OCI-LY7 (cell line): ENCODE results near the gene RCOR3. TPM values are rescaled to one million over a fixed set of nuclear protein-coding genes. Genes with fewer than 3 reads are reported as not detected.

Experiments
- BruUV-seq: library from RNA; stranded (reverse); fragments of 400-500 nt; replicated peaks from 2 replicates; lab custom pipeline; 2021; lab: Mats Ljungman, UMichigan
- CTCF ChIA-PET: fragments of 300-600 bp; sonication (Branson Sonifier 250); formaldehyde crosslinking; loops from one replicate; lab custom pipeline; 2022; ENCODE audit warnings: antibody characterized with exemption; ENCODE audit not compliant: unreplicated experiment; lab: Charles Lee
- POLR2A ChIA-PET: fragments of 300-600 bp; sonication (Branson Sonifier 250); formaldehyde crosslinking; loops from one replicate; lab custom pipeline; 2022; ENCODE audit warnings: antibody characterized with exemption; lab: Charles Lee
- DNase-seq: peaks from one replicate; pipeline ENCODE4 v3.0.0-alpha.2; 2015; ENCODE audit warnings: low spot score
- H2AFZ ChIP-seq: fragments of 200-600 bp; sonication (generic), shearing (Covaris generic); 2 replicates; pipeline ENCODE4 v1.6.1; 2014; ENCODE audit warnings: mild to moderate bottlenecking, antibody characterized with exemption, low read length, moderate library complexity
- H3K27ac ChIP-seq: fragments of 200-600 bp; sonication (generic); 2 replicates; pipeline ENCODE4 v1.5.1; 2014; ENCODE audit warnings: mixed run types, low read depth, mild to moderate bottlenecking, moderate library complexity, low read length, inconsistent platforms; ENCODE audit not compliant: poor library complexity, severe bottlenecking
- H3K36me3 ChIP-seq: fragments of 200-600 bp; sonication (generic); 2 replicates; pipeline ENCODE4 v1.6.1; 2014; ENCODE audit warnings: mild to moderate bottlenecking, antibody characterized with exemption, low read length, moderate library complexity, mixed read lengths; ENCODE audit not compliant: insufficient read depth
- H3K4me1 ChIP-seq: fragments of 200-600 bp; sonication (generic); 2 replicates; pipeline ENCODE4 v1.5.1; 2014; ENCODE audit warnings: mild to moderate bottlenecking, low read length; ENCODE audit not compliant: insufficient read depth, poor library complexity, severe bottlenecking
- H3K4me2 ChIP-seq: fragments of 200-600 bp; sonication (generic); 2 replicates; pipeline ENCODE4 v1.6.1; 2014; ENCODE audit warnings: mild to moderate bottlenecking, low read length
- H3K4me3 ChIP-seq: fragments of 200-600 bp; sonication (generic); 2 replicates; pipeline ENCODE4 v1.5.1; 2014; ENCODE audit warnings: mild to moderate bottlenecking, low read depth, low read length; ENCODE audit not compliant: poor library complexity, severe bottlenecking
- H3K79me2 ChIP-seq: fragments of 200-600 bp; sonication (generic); 2 replicates; pipeline ENCODE4 v1.6.1; 2016; ENCODE audit warnings: low read depth, mild to moderate bottlenecking, low read length, moderate library complexity, mixed read lengths; ENCODE audit not compliant: insufficient read depth
- H3K9me2 ChIP-seq: fragments of 200-600 bp; sonication (generic); 2 replicates; pipeline ENCODE4 v1.6.1; 2016; ENCODE audit warnings: mild to moderate bottlenecking, low read length, mixed read lengths; ENCODE audit not compliant: insufficient read depth
- H3K9me3 ChIP-seq: fragments of 200-600 bp; sonication (generic); 2 replicates; pipeline ENCODE4 v1.6.1; 2014; ENCODE audit warnings: mild to moderate bottlenecking, mixed run types, low read length, mixed read lengths
- H4K20me1 ChIP-seq: fragments of 200-600 bp; sonication (generic); 2 replicates; pipeline ENCODE4 v1.6.1; 2014; ENCODE audit warnings: mild to moderate bottlenecking, antibody characterized with exemption, low read length, moderate library complexity, mixed read lengths; ENCODE audit not compliant: insufficient read depth
- EZH2phosphoT487 ChIP-seq: fragments of 200-600 bp; sonication (generic); IDR thresholded peaks from 2 replicates; pipeline ENCODE4 v1.6.1; 2018; ENCODE audit warnings: low read depth, borderline replicate concordance, mild to moderate bottlenecking, mixed run types, antibody characterized with exemption, low read length, moderate library complexity, mixed read lengths
- intact Hi-C: fragments of 100-400 bp; cut with micrococcal nuclease; formaldehyde crosslinking; loops from one replicate; pipeline ENCODE4 v1.10.0; 2022; ENCODE audit not compliant: unreplicated experiment
- total RNA-seq, 2 experiments: library from RNA; depleted of rRNA in 1 of 2; stranded (reverse); fragments of >200 nt in 1 of 2; shearing (Covaris generic) in 1 of 2; gene quantifications; 2 replicates each; pipeline ENCODE4 v1.2.3, GENCODE V29; 2014 to 2022
- TF ChIP-seq, protein P1 (sequence below): fragments of 200-600 bp; sonication (generic); conservative IDR thresholded peaks from 2 replicates; pipeline ENCODE4 v1.5.1; 2014; ENCODE audit warnings: mild to moderate bottlenecking, antibody characterized with exemption, low read length, moderate library complexity, mixed read lengths

The RCOR3 gene
- total RNA-seq, 2 experiments from 2014 or later = 34.8 to 62.3 TPM

DNA sequence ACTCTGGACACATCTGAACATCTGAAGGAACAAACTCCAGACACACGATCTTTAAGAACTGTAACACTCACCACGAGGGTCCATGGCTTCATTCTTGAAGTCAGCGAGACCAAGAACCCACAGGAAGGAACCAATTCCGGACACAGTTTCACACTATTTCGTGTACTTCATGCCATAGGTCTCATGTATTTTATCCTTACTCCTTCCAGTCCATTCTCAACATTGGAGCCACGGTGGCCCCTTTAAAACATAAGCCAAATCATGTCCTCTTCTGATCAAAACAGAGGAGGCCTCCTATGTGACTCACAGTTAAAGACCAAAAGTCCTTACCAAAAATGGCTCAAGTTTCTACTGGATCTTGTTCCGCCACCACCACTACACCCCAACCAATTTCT lies 29.8 kb upstream of the RCOR3 start:
- BruUV-seq = no TSS peak
- Histone ChIP-seq H4K20me1 (no peaks in the 10 kb centered on the region), H3K9me2 (no peaks in the 10 kb centered on the region), H3K4me3 (no peak overlapping the region), H2AFZ (no peak overlapping the region), H3K36me3 (no peaks in the 10 kb centered on the region), H3K4me1 (no peaks in the 10 kb centered on the region), H3K9me3 (no peaks in the 10 kb centered on the region), H3K79me2 (no peaks in the 10 kb centered on the region), H3K4me2 (no peak overlapping the region), H3K27ac (no peak overlapping the region)
- intact Hi-C loops = no loop called here
- no peak for DNase-seq
- no peak for TF ChIP-seq EZH2phosphoT487
- TF ChIP-seq, protein P1, sequence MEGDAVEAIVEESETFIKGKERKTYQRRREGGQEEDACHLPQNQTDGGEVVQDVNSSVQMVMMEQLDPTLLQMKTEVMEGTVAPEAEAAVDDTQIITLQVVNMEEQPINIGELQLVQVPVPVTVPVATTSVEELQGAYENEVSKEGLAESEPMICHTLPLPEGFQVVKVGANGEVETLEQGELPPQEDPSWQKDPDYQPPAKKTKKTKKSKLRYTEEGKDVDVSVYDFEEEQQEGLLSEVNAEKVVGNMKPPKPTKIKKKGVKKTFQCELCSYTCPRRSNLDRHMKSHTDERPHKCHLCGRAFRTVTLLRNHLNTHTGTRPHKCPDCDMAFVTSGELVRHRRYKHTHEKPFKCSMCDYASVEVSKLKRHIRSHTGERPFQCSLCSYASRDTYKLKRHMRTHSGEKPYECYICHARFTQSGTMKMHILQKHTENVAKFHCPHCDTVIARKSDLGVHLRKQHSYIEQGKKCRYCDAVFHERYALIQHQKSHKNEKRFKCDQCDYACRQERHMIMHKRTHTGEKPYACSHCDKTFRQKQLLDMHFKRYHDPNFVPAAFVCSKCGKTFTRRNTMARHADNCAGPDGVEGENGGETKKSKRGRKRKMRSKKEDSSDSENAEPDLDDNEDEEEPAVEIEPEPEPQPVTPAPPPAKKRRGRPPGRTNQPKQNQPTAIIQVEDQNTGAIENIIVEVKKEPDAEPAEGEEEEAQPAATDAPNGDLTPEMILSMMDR = no peak
- POLR2A ChIA-PET = interaction anchor here (0.7 kb wide), 1 partner anchor 72 kb away, joined by 3 read pairs; no protein-coding TSS in a partner anchor
- CTCF ChIA-PET = no interaction called here

DNA sequence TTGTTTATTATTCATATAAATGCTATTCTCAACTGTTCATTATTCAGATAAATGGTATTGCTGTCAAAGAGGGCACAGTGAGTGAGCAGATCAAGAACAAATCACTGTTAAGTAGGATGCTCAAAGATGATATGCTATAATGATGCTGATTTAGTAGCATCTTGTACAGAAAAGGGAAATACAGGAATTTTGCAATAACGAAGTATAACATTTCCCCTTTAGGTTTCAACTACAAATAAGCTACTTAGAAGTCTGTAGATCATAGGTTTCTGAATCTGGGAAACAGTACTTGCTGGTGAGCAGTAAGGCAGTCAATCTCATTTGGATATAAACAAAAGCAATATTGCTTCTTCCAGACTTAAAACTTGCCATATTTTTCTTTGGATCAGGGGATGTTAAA lies 27.3 kb upstream of the RCOR3 start:
- no peak overlapping the region for H3K4me2 ChIP-seq
- H3K27ac ChIP-seq = no peak overlapping the region
- H2AFZ ChIP-seq = no peak overlapping the region
- CTCF ChIA-PET = no interaction called here
- no peaks in the 10 kb centered on the region for H3K9me2 ChIP-seq
- no peaks in the 10 kb centered on the region for H3K36me3 ChIP-seq
- TF ChIP-seq EZH2phosphoT487 = no peak
- TF ChIP-seq, protein P1 = no peak
- H3K9me3 ChIP-seq = no peaks in the 10 kb centered on the region
- DNase-seq = no peak
- H3K4me1 ChIP-seq = no peaks in the 10 kb centered on the region
- BruUV-seq = no TSS peak
- POLR2A ChIA-PET = no interaction called here
- H3K4me3 ChIP-seq = no peak overlapping the region
- intact Hi-C loops = no loop called here
- no peaks in the 10 kb centered on the region for H3K79me2 ChIP-seq
- no peaks in the 10 kb centered on the region for H4K20me1 ChIP-seq

DNA sequence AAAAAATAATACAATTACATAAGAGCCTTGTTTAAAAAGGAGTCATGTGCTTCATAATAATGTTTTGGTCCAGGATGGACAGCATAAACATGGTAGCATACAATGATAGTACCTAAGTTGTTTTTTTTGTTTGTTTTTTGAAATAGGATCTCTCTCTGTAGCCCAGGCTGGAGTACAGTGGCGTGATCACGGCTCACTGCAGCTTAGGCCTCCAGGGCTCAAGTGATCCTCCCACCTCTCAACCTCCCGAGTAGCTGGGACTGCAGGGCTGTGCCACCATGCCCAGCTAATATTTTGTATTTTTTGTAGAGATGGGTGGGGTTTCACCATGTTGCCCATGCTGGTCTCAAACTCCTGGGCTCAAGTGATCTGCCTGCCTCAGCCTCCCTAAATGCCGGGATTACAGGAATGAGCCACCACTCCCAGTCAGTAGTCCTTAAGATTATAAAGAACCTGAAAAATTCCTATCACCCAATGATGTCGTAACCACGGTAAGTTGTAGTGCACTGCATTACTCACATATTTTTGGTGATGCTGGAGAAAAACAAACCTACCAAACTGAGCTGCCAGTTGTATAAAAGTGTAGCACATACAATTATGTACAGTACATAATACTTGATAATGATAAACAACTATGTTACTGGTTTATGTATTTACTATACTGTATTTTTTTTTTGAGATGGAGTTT lies 22.4 kb upstream of the RCOR3 start:
- POLR2A ChIA-PET = no interaction called here
- no peak for TF ChIP-seq EZH2phosphoT487
- TF ChIP-seq, protein P1 = no peak

More for the DNA sequence above, 22.4 kb upstream of the RCOR3 start:
- BruUV-seq = no TSS peak
- Histone ChIP-seq H3K4me2 (no peak overlapping the region), H2AFZ (no peak overlapping the region), H3K4me3 (no peak overlapping the region), H3K27ac (no peak overlapping the region), H3K9me3 (no peaks in the 10 kb centered on the region), H4K20me1 (no peaks in the 10 kb centered on the region), H3K36me3 (no peaks in the 10 kb centered on the region), H3K9me2 (no peaks in the 10 kb centered on the region), H3K79me2 (no peaks in the 10 kb centered on the region), H3K4me1 (no peaks in the 10 kb centered on the region)
- DNase-seq = no peak
- intact Hi-C loops = no loop called here
- CTCF ChIA-PET = no interaction called here
